ENCODE results near the gene KIDINS220.

DNA sequence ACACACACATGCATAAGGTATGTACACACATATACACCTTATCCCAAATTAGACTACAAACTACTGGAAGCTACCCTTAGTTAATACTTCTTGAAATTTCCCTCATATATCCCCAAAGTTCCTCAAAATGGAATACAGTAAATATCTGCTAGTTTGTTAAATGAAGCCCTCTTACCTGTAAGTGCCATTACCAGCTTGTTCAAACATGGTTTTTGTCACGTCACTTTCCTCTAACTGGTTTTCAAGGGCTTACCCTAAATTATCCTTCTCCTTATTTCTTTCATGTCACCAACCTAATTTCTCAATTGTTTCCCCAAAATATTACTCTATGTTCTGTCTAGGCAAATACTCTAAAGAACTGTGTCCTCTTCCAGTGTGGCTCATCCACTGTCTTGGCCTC is 24.4 kb upstream of the KIDINS220 start:
- TF ChIP-seq, protein P1, sequence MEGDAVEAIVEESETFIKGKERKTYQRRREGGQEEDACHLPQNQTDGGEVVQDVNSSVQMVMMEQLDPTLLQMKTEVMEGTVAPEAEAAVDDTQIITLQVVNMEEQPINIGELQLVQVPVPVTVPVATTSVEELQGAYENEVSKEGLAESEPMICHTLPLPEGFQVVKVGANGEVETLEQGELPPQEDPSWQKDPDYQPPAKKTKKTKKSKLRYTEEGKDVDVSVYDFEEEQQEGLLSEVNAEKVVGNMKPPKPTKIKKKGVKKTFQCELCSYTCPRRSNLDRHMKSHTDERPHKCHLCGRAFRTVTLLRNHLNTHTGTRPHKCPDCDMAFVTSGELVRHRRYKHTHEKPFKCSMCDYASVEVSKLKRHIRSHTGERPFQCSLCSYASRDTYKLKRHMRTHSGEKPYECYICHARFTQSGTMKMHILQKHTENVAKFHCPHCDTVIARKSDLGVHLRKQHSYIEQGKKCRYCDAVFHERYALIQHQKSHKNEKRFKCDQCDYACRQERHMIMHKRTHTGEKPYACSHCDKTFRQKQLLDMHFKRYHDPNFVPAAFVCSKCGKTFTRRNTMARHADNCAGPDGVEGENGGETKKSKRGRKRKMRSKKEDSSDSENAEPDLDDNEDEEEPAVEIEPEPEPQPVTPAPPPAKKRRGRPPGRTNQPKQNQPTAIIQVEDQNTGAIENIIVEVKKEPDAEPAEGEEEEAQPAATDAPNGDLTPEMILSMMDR (IDR thresholded peaks at IDR 0.05; ENCODE audit: poor library complexity), result no peak
- TF ChIP-seq EZH2 (IDR thresholded peaks at IDR 0.05; ENCODE audit: borderline replicate concordance), result no peak
